HepG2 (cell line): ENCODE measurements around the gene DHRS1. TPM values are rescaled to one million over a fixed set of nuclear protein-coding genes. Genes with fewer than 3 reads are reported as not detected.

Experiments
- ARID4A ChIP-seq: sonication (generic); formaldehyde crosslinking; IDR thresholded peaks from 2 replicates; pipeline ENCODE4 v1.5.0; 2020; ENCODE audit warnings: mild to moderate bottlenecking, missing genetic modification reagents, borderline replicate concordance
- FOXA3 ChIP-seq: IDR thresholded peaks from 2 replicates; pipeline ENCODE4 v1.6.1; 2016; ENCODE audit warnings: missing genetic modification reagents, missing compliant biosample characterization
- IRF2 ChIP-seq: IDR thresholded peaks from 2 replicates; pipeline ENCODE4 v1.6.1; 2018; ENCODE audit warnings: missing genetic modification reagents, missing compliant biosample characterization
- MIER3 ChIP-seq: IDR thresholded peaks from 2 replicates; pipeline ENCODE4 v1.6.1; 2016; ENCODE audit warnings: missing compliant biosample characterization, borderline replicate concordance
- THAP11 ChIP-seq: IDR thresholded peaks from 2 replicates; pipeline ENCODE4 v1.6.1; 2016; ENCODE audit warnings: missing biosample characterization, missing genetic modification reagents
- ZNF543 ChIP-seq: sonication (generic); formaldehyde crosslinking; IDR thresholded peaks from 2 replicates; pipeline ENCODE4 v1.4.0; 2020; ENCODE audit warnings: mild to moderate bottlenecking, missing genetic modification reagents
- ZNF574 ChIP-seq: sonication (generic); formaldehyde crosslinking; IDR thresholded peaks from 2 replicates; pipeline ENCODE4 v1.4.0; 2020; ENCODE audit warnings: missing genetic modification reagents
- polyA plus RNA-seq, 8 experiments: library from polyadenylated mRNA; depleted of rRNA in 3 of 8; stranded (reverse) in 7 of 8; unstranded in 1 of 8; fragments of >200 nt; fragmentation: Illumina TruSeq in 4 of 8; extraction: Trizol in 4 of 8; gene quantifications; 2 replicates each; pipeline versions ENCODE4 v1.2.1 to v1.2.3, GENCODE V29; 2011 to 2016; ENCODE audit warnings: low read depth in 4 of 8, missing spikeins in 1 of 8, mixed read lengths in 1 of 8; ENCODE audit not compliant: insufficient read depth in 1 of 8
- total RNA-seq, 5 experiments: library from RNA; depleted of rRNA; stranded (reverse); fragments of >200 nt; fragmentation: Illumina TruSeq; extraction: Trizol; gene quantifications; 2 replicates each; pipeline ENCODE4 v1.2.3, GENCODE V29; 2016; ENCODE audit warnings: low read depth in 1 of 5

The DHRS1 gene
- total and polyA plus RNA-seq, 2 of the 13 experiments (the other 11 are each of a cell fraction or from before 2014, with no cell fraction given), result 49.8 to 60.8 TPM

- TF ChIP-seq ZNF574 (CRISPR knock-in tag) (0 out of 2 replicates have a peak, but pooled peaks have one; percentile 33), FOXA3 (peak; percentile 35; the same call in 1 of the 2 replicates), THAP11 (CRISPR knock-in tag) (0 out of 2 replicates have a peak, but pooled peaks have one; percentile 31), IRF2 (CRISPR knock-in tag) (0 out of 2 replicates have a peak, but pooled peaks have one; percentile 41), ZNF543 (CRISPR knock-in tag) (0 out of 2 replicates have a peak, but pooled peaks have one; percentile 31), ARID4A (0 out of 2 replicates have a peak, but pooled peaks have one; percentile 35), MIER3 (CRISPR knock-in tag) (peak; percentile 59; the same call in 1 of the 2 replicates)
Observed at GRCh38 chr14:24327914-24328313, 28.3 kb upstream of the DHRS1 start (continued).
